IMR-90 (cell line): ENCODE data around the gene PSMB2. TPM values are rescaled to one million over a fixed set of nuclear protein-coding genes. Genes with fewer than 3 reads are reported as not detected.

ENCODE experiments used
- ATAC-seq: fragments of 200-7000 bp; cut with Tn5 transposase; 2 replicates; pipeline ENCODE4 v1.9.1; 2020; ENCODE audit warnings: low read depth, mild to moderate bottlenecking, moderate library complexity
- BruUV-seq: library from RNA; stranded (reverse); fragments of 400-500 nt; replicated peaks from 2 replicates; lab custom pipeline; 2021; lab: Mats Ljungman, UMichigan
- CTCF ChIA-PET: fragments of 300-600 bp; formaldehyde crosslinking; extraction: SDS; loops from one replicate; lab custom pipeline; 2021; ENCODE audit warnings: antibody characterized with exemption; lab: Yijun Ruan, JAX
- POLR2A ChIA-PET: fragments of 300-600 bp; sonication (Branson Sonifier 250); formaldehyde crosslinking; loops from one replicate; lab custom pipeline; 2022; ENCODE audit warnings: antibody characterized with exemption; ENCODE audit not compliant: unreplicated experiment; lab: Charles Lee
- DNase-seq: peaks from one replicate; pipeline ENCODE4 v3.0.0; 2013
- H2AFZ ChIP-seq: replicated peaks from 2 replicates; pipeline ENCODE3; 2013; ENCODE audit warnings: low read length, mild to moderate bottlenecking; ENCODE audit not compliant: poor library complexity
- H2AK5ac ChIP-seq: 2 replicates; pipeline ENCODE4 v1.6.1; 2013; ENCODE audit warnings: low read depth, low read length, inconsistent platforms
- H2AK9ac ChIP-seq: replicated peaks from 2 replicates; pipeline ENCODE3; 2013; ENCODE audit warnings: mild to moderate bottlenecking, low read depth, low read length, moderate library complexity; ENCODE audit not compliant: poor library complexity
- H2BK120ac ChIP-seq: 2 replicates; pipeline ENCODE4 v1.6.1; 2013; ENCODE audit warnings: low read depth, low read length, inconsistent platforms
- H2BK15ac ChIP-seq: 3 replicates; pipeline ENCODE4 v1.6.1; 2013; ENCODE audit warnings: low read depth, low read length, inconsistent platforms
- H2BK20ac ChIP-seq: 2 replicates; pipeline ENCODE4 v1.6.1; 2013; ENCODE audit warnings: low read depth, mild to moderate bottlenecking, inconsistent platforms, low read length, moderate library complexity
- H2BK5ac ChIP-seq: 2 replicates; pipeline ENCODE4 v1.6.1; 2013; ENCODE audit warnings: mild to moderate bottlenecking, low read depth, low read length, inconsistent platforms; ENCODE audit not compliant: poor library complexity, severe bottlenecking
- H3K14ac ChIP-seq: replicated peaks from 2 replicates; pipeline ENCODE4 v1.6.1; 2013; ENCODE audit warnings: low read depth, low read length, inconsistent platforms
- H3K18ac ChIP-seq: 2 replicates; pipeline ENCODE4 v1.6.1; 2013; ENCODE audit warnings: low read depth, low read length, control low read depth
- H3K23ac ChIP-seq: 2 replicates; pipeline ENCODE4 v1.6.1; 2013; ENCODE audit warnings: low read depth, low read length, inconsistent platforms
- H3K27ac ChIP-seq: 2 replicates; pipeline ENCODE4 v1.5.1; 2013; ENCODE audit warnings: mild to moderate bottlenecking, control low read depth, low read length; ENCODE audit not compliant: insufficient read depth
- H3K27me3 ChIP-seq: 2 replicates; pipeline ENCODE4 v1.6.1; 2013; ENCODE audit warnings: low read length; ENCODE audit not compliant: control insufficient read depth, insufficient read depth
- H3K36me3 ChIP-seq: 2 replicates; pipeline ENCODE4 v1.6.1; 2013; ENCODE audit warnings: low read length, mixed read lengths; ENCODE audit not compliant: control insufficient read depth, insufficient read depth
- H3K4ac ChIP-seq: 2 replicates; pipeline ENCODE4 v1.6.1; 2013; ENCODE audit warnings: low read depth, low read length, inconsistent platforms
- H3K4me1 ChIP-seq: 2 replicates; pipeline ENCODE4 v1.6.1; 2013; ENCODE audit warnings: low read length, mixed read lengths; ENCODE audit not compliant: control insufficient read depth, insufficient read depth
- H3K4me2 ChIP-seq: 2 replicates; pipeline ENCODE4 v1.6.1; 2013; ENCODE audit warnings: low read depth, mild to moderate bottlenecking, control low read depth, low read length, moderate library complexity
- H3K4me3 ChIP-seq: 2 replicates; pipeline ENCODE4 v1.5.1; 2013; ENCODE audit warnings: low read depth, mild to moderate bottlenecking, control low read depth, low read length, moderate library complexity; ENCODE audit not compliant: insufficient read depth
- H3K56ac ChIP-seq: 2 replicates; pipeline ENCODE4 v1.6.1; 2013; ENCODE audit warnings: low read length, inconsistent platforms; ENCODE audit not compliant: insufficient read depth; ENCODE audit errors: extremely low read depth
- H3K79me1 ChIP-seq, 2 experiments: 2 replicates each; pipeline ENCODE4 v1.6.1; 2013; ENCODE audit warnings: low read length in 2 of 2, inconsistent platforms in 1 of 2, low read depth in 1 of 2
- H3K9ac ChIP-seq: 2 replicates; pipeline ENCODE4 v1.6.1; 2013; ENCODE audit warnings: low read depth, low read length, control low read depth
- H3K9me1 ChIP-seq: 2 replicates; pipeline ENCODE4 v1.6.1; 2013; ENCODE audit warnings: low read length, inconsistent platforms; ENCODE audit not compliant: insufficient read depth
- H3K9me3 ChIP-seq: 2 replicates; pipeline ENCODE4 v1.6.1; 2013; ENCODE audit warnings: low read length; ENCODE audit not compliant: control insufficient read depth, insufficient read depth
- H4K20me1 ChIP-seq: 2 replicates; pipeline ENCODE4 v1.6.1; 2013; ENCODE audit warnings: low read length, inconsistent platforms; ENCODE audit not compliant: insufficient read depth
- H4K5ac ChIP-seq: 2 replicates; pipeline ENCODE4 v1.6.1; 2013; ENCODE audit warnings: mild to moderate bottlenecking, low read depth, low read length, control low read depth
- H4K8ac ChIP-seq, 2 experiments: 2 replicates each; pipeline ENCODE4 v1.6.1; 2013; ENCODE audit warnings: low read depth in 2 of 2, low read length in 2 of 2, control low read depth in 1 of 2, inconsistent platforms in 1 of 2
- H4K91ac ChIP-seq: 2 replicates; pipeline ENCODE4 v1.6.1; 2013; ENCODE audit warnings: low read depth, low read length, inconsistent platforms; ENCODE audit not compliant: insufficient read depth
- RCOR1 ChIP-seq: IDR thresholded peaks from 2 replicates; pipeline ENCODE4 v1.6.1; 2012; ENCODE audit warnings: mild to moderate bottlenecking, low read length, improper control_type of control experiment; ENCODE audit not compliant: insufficient replicate concordance
- WGBS, 2 experiments: methylation state at CpG; one replicate each; pipeline versions ENCODE4 v1.1.5 to v1.1.7; 2013; ENCODE audit warnings: missing lambda C conversion rate in 2 of 2; ENCODE audit not compliant: insufficient read length in 1 of 2; ENCODE audit errors: extremely low coverage in 2 of 2; 5-methylcytosine and 5-hydroxymethylcytosine counted together
- dilution Hi-C: fragments of 300-500 bp; cut with HindIII; formaldehyde crosslinking; loops from one replicate; pipeline ENCODE4 v1.14.3; 2018; ENCODE audit warnings: low sequenced_read_pairs; ENCODE audit not compliant: unreplicated experiment
- in situ Hi-C: fragments of 300-500 bp; cut with MboI; formaldehyde crosslinking; loops from 3 replicates; pipeline ENCODE4 v1.14.3; 2019; ENCODE audit warnings: low sequenced_read_pairs, inconsistent platforms, mixed read lengths
- intact Hi-C: fragments of 100-400 bp; cut with micrococcal nuclease; formaldehyde crosslinking; loops from 2 replicates; pipeline ENCODE4 v1.10.0; 2022
- polyA plus RNA-seq, 3 experiments: library from polyadenylated mRNA; depleted of rRNA; stranded (reverse); fragments of >200 nt; gene quantifications; 2 replicates each; pipeline ENCODE4 v1.2.3, GENCODE V29; 2012; ENCODE audit warnings: low replicate concordance in 1 of 3
- total RNA-seq: library from RNA; depleted of rRNA; stranded (reverse); fragments of >200 nt; gene quantifications from 2 replicates; pipeline ENCODE4 v1.2.3, GENCODE V29; 2012

PSMB2 gene
- total and polyA plus RNA-seq, 2 of the 4 experiments (the other 2 are of a cell fraction): 23.8 to 86.2 TPM

DNA sequence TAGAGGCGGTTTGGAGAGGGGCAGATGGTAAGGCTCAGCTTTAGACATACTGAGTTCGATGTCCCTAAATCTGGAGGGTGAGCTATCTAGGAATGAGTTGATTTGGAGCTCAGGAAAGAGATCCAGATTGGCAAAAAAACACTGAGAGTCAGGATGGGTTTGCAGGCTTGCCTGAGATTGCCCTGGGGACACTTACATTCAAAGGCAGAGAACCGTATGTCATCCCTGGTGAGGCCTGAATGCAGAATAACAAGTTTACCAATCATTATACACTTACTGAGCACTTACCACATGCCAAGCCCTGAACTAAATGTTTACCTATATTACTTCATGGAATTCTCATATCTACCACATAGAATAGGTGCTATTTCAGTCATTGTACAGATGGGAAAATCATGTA, 40.7 kb downstream of the PSMB2 start:
- H3K56ac ChIP-seq: no peak overlapping the region

More for the DNA sequence above, 40.7 kb downstream of the PSMB2 start:
- ATAC-seq: no peak
- peaks cover 6% of the 10 kb centered on the region for H3K9me1 ChIP-seq
- H4K91ac ChIP-seq: no peak overlapping the region
- no peak overlapping the region for H4K8ac ChIP-seq
- ChIA-PET POLR2A (no interaction called here), CTCF (interaction anchor here (0.8 kb wide), 1 partner anchor 8 kb away, joined by 3 read pairs; no protein-coding TSS in a partner anchor)
- DNase-seq: no peak
- H2AFZ ChIP-seq: no peak overlapping the region
- no peak overlapping the region for H2BK120ac ChIP-seq
- no peak overlapping the region for H4K5ac ChIP-seq
- dilution Hi-C loops (no loop called here), in situ Hi-C loops (no loop called here), intact Hi-C loops (no loop called here)
- no peak overlapping the region for H2BK15ac ChIP-seq
- TF ChIP-seq RCOR1: no peak
- H3K36me3 ChIP-seq: peaks cover 29% of the 10 kb centered on the region
- 100% methylated on average over 1 of the region's 3 CpGs; no CpG with 5 or more reads in 1 of the 2 experiments for WGBS, 2 experiments
- no peak overlapping the region for H3K14ac ChIP-seq
- peak overlapping the region; percentile 33 for H2AK9ac ChIP-seq
- H3K4me2 ChIP-seq: no peak overlapping the region
- no peak overlapping the region for H3K18ac ChIP-seq
- H3K27ac ChIP-seq: no peak overlapping the region
- H3K23ac ChIP-seq: no peak overlapping the region
- no peak overlapping the region for H3K4me3 ChIP-seq
- H3K4me1 ChIP-seq: no peaks in the 10 kb centered on the region
- peaks cover 7 to 19% of the 10 kb centered on the region in 2 experiments; a peak in 3 of 4 replicates for H3K79me1 ChIP-seq
- H3K27me3 ChIP-seq: no peaks in the 10 kb centered on the region
- no peak overlapping the region for H3K9ac ChIP-seq
- H4K20me1 ChIP-seq: peaks cover under 1% of the 10 kb centered on the region; the same call in 1 of the 2 replicates
- no peak overlapping the region for H2AK5ac ChIP-seq
- no peaks in the 10 kb centered on the region for H3K9me3 ChIP-seq
- no peak overlapping the region for H2BK20ac ChIP-seq
- no peak overlapping the region for H2BK5ac ChIP-seq
- H3K4ac ChIP-seq: no peak overlapping the region
- no TSS peak for BruUV-seq
